Measurements from ENCODE around the gene RIPOR2. TPM values are rescaled to one million over a fixed set of nuclear protein-coding genes. Genes with fewer than 3 reads are reported as not detected.

The RIPOR2 gene, protein sequence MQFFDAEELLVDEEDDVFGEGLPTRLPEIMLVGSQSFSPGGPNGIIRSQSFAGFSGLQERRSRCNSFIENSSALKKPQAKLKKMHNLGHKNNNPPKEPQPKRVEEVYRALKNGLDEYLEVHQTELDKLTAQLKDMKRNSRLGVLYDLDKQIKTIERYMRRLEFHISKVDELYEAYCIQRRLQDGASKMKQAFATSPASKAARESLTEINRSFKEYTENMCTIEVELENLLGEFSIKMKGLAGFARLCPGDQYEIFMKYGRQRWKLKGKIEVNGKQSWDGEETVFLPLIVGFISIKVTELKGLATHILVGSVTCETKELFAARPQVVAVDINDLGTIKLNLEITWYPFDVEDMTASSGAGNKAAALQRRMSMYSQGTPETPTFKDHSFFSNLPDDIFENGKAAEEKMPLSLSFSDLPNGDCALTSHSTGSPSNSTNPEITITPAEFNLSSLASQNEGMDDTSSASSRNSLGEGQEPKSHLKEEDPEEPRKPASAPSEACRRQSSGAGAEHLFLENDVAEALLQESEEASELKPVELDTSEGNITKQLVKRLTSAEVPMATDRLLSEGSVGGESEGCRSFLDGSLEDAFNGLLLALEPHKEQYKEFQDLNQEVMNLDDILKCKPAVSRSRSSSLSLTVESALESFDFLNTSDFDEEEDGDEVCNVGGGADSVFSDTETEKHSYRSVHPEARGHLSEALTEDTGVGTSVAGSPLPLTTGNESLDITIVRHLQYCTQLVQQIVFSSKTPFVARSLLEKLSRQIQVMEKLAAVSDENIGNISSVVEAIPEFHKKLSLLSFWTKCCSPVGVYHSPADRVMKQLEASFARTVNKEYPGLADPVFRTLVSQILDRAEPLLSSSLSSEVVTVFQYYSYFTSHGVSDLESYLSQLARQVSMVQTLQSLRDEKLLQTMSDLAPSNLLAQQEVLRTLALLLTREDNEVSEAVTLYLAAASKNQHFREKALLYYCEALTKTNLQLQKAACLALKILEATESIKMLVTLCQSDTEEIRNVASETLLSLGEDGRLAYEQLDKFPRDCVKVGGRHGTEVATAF
- 18.0 and 18.7 TPM in 2 replicates for total RNA-seq (2014; rRNA removed; shearing (Covaris generic))
- total RNA-seq (2022): 28.5 and 28.9 TPM in 2 replicates
- Bru-seq, nascent RNA: percentile 61 among the genes with signal in this experiment
- BruChase-seq, experiment 1, labeled RNA remaining after a 6-hour chase: percentile 56 among the genes with signal in this experiment
- BruChase-seq, experiment 2, labeled RNA remaining after a 2-hour chase: percentile 52 among the genes with signal in this experiment
- long read RNA-seq, full-length matches to known transcripts: 22 of 59 reads
- long read RNA-seq, partial matches to known transcripts: 7 of 59 reads
- long read RNA-seq, other reads (novel, unspliced or antisense): 30 of 59 reads

DNA sequence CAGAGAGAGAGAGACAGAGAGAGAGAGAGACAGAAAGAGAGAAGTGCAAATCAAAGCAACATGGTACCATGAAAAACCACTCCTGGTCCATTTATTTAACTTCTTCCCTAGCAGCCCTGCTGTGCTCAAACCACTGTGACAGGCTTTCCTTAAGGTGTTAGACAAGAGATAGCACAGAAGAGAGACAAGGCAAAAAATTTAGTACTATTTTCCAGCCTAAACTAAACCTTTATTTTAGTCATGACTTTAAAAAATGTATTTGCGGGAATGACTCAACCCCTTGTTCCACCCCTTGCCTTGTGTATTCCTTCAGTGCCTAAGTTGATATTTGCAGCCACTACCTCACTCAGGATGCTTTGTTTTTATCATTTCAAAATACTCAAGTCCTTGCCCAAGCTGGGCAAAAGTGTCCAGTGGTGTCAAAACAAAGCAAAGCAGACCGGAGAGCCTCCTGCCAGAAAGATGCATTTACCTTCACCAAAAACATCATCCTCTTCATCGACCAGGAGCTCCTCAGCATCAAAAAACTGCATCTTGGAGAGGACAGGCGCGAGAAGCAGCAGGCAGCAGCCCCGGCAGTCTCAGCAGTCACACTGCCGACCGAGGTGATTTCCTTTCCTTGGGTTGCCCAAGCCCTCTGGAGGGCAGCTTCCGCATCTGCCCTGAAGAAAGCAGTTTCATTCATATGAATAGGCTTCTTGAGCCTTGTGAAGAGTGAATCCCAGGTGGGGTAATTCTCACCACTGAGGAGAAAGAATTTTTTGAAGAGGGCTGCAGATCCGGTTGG is at the start of gene RIPOR2:
TSS of gene RIPOR2 (minus strand) at position 595 of the 787 bp plus-strand sequence. CDS start at position 533, 62 bp downstream.
- TF ChIP-seq EZH2phosphoT487 (IDR thresholded peaks at IDR 0.05; ENCODE audit: borderline replicate concordance, low read depth, low read length): no peak
- TF ChIP-seq, protein P1, sequence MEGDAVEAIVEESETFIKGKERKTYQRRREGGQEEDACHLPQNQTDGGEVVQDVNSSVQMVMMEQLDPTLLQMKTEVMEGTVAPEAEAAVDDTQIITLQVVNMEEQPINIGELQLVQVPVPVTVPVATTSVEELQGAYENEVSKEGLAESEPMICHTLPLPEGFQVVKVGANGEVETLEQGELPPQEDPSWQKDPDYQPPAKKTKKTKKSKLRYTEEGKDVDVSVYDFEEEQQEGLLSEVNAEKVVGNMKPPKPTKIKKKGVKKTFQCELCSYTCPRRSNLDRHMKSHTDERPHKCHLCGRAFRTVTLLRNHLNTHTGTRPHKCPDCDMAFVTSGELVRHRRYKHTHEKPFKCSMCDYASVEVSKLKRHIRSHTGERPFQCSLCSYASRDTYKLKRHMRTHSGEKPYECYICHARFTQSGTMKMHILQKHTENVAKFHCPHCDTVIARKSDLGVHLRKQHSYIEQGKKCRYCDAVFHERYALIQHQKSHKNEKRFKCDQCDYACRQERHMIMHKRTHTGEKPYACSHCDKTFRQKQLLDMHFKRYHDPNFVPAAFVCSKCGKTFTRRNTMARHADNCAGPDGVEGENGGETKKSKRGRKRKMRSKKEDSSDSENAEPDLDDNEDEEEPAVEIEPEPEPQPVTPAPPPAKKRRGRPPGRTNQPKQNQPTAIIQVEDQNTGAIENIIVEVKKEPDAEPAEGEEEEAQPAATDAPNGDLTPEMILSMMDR (conservative IDR thresholded peaks at IDR 0.05; ENCODE audit: low read length): peak; percentile 60
- Histone ChIP-seq H4K20me1 (ENCODE audit: insufficient read depth, low read length) (no peaks in the 10 kb centered on the region), H3K27ac (ENCODE audit: low read depth, low read length, poor library complexity, severe bottlenecking) (peak within 1 kb of the TSS; percentile 88), H3K79me2 (ENCODE audit: insufficient read depth, low read depth, low read length) (peaks cover 40% of the 10 kb centered on the region), H3K9me2 (ENCODE audit: insufficient read depth, low read length) (no peaks in the 10 kb centered on the region), H3K4me3 (ENCODE audit: low read depth, low read length, poor library complexity, severe bottlenecking) (peak within 1 kb of the TSS; percentile 68), H3K9me3 (ENCODE audit: low read length) (no peaks in the 10 kb centered on the region), H3K36me3 (ENCODE audit: insufficient read depth, low read length) (no peaks in the 10 kb centered on the region), H2AFZ (ENCODE audit: low read length) (peak within 1 kb of the TSS; percentile 38; the same call in 1 of the 2 replicates), H3K4me2 (ENCODE audit: low read length) (peak within 1 kb of the TSS; percentile 96), H3K4me1 (ENCODE audit: insufficient read depth, low read length, poor library complexity, severe bottlenecking) (peaks cover 92% of the 10 kb centered on the region)
- BruUV-seq (replicated peaks): TSS peak; percentile 79
- POLR2A ChIA-PET: interaction anchor here (0.6 to 6.5 kb wide), 10 partner anchors 11 to 80 kb away, joined by 3 to 90 read pairs (median 8); no protein-coding TSS in a partner anchor
- CTCF ChIA-PET (ENCODE audit: unreplicated experiment): interaction anchor here (0.7 to 2.6 kb wide), 7 partner anchors 14 to 56 kb away, joined by 3 to 10 read pairs (median 3); no protein-coding TSS in a partner anchor
- peak; percentile 89 for DNase-seq (ENCODE audit: low spot score)
- intact Hi-C loops (cut with micrococcal nuclease; ENCODE audit: unreplicated experiment): loop anchor here (1.0 to 2.0 kb wide), 2 partner anchors 57 to 79 kb away; no protein-coding TSS in a partner anchor

DNA sequence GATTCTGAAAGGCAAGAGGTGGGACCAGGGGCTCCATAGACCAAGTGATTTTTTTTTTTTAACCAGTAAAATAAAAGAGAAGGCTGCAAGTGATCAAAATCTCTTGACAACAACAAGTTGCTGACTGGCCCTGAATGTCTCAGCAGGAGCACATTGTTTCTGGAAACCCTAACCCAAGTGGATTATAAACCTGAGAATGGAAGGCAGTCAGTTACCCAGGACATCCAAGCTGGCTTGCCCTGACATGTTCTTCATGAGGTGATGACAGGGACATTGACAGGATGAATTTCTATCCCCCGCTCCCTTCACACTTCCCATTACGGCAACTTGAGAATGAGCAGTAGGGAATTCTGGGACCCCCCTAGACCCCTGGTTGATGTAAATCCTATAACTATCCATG is 49.6 kb upstream of the RIPOR2 start:
- TF ChIP-seq EZH2phosphoT487 (IDR thresholded peaks at IDR 0.05; ENCODE audit: borderline replicate concordance, low read depth, low read length): no peak
- TF ChIP-seq, protein P1 (conservative IDR thresholded peaks at IDR 0.05; ENCODE audit: low read length): no peak
- CTCF ChIA-PET (ENCODE audit: unreplicated experiment): no interaction called here
- DNase-seq (ENCODE audit: low spot score): no peak
- no TSS peak for BruUV-seq (replicated peaks)
- Histone ChIP-seq H3K4me2 (ENCODE audit: low read length) (no peak overlapping the region), H3K79me2 (ENCODE audit: insufficient read depth, low read depth, low read length) (no peaks in the 10 kb centered on the region), H3K9me2 (ENCODE audit: insufficient read depth, low read length) (no peaks in the 10 kb centered on the region), H3K4me3 (ENCODE audit: low read depth, low read length, poor library complexity, severe bottlenecking) (no peak overlapping the region), H2AFZ (ENCODE audit: low read length) (no peak overlapping the region), H3K36me3 (ENCODE audit: insufficient read depth, low read length) (no peaks in the 10 kb centered on the region), H3K4me1 (ENCODE audit: insufficient read depth, low read length, poor library complexity, severe bottlenecking) (no peaks in the 10 kb centered on the region), H3K27ac (ENCODE audit: low read depth, low read length, poor library complexity, severe bottlenecking) (no peak overlapping the region), H3K9me3 (ENCODE audit: low read length) (no peaks in the 10 kb centered on the region), H4K20me1 (ENCODE audit: insufficient read depth, low read length) (no peaks in the 10 kb centered on the region)
- intact Hi-C loops (cut with micrococcal nuclease; ENCODE audit: unreplicated experiment): no loop called here
- POLR2A ChIA-PET: no interaction called here

All from OCI-LY7 (cell line).